ENCODE results near the gene LETMD1. TPM values are rescaled to one million over a fixed set of nuclear protein-coding genes. Genes with fewer than 3 reads are reported as not detected.
A peak's percentile ranks its signal among the peaks of the same experiment; 100 is the strongest.

LETMD1 gene
- total and polyA plus RNA-seq, 9 of the 15 experiments (the other 6 are each of a cell fraction or from before 2014, with no cell fraction given), result 58.7 to 163 (median 75.4) TPM

DNA sequence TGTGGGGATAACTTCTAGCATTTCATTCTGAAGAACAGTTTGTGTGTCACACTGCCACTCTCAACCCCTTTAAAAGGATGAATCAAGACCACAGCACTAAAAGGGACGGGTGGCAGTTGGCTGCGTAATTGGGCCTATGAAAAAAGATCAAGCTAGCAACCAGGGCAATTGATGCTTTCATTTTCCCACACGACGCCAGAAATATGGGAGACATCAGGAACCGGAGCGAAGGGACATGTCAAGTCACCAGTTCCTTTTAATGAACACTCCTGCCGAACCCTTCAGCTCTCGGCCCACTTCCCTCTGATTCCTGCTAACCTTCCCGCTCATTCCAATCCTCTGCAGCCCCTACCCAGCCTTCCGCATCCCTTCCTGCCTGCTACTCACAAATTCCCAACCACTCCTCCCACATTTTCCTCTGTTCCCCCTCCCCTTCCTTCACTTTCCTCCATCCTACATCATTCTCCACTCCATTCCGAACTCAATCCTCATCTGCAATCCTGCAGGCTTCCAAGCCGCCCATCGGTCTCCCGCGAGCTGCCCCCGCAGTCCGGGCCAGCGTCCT is 34.5 kb downstream of the LETMD1 start:
- Histone ChIP-seq H3K36me3 (ENCODE audit: control insufficient read depth, insufficient read depth, low read length) (no peaks in the 10 kb centered on the region), H3K27ac (ENCODE audit: extremely low read depth, low read depth, low read length) (peak overlapping the region; percentile 79), H3K4me2 (ENCODE audit: insufficient read depth, low read length) (peak overlapping the region; percentile 94), H4K20me1 (replicated peaks; ENCODE audit: control insufficient read depth, insufficient read depth, low read length) (no peaks in the 10 kb centered on the region), H3K27me3 (ENCODE audit: control insufficient read depth in 2 of 2, insufficient read depth in 2 of 2, low read length in 2 of 2) (no peaks in the 10 kb centered on the region; a peak in 1 of 5 replicates), H3K9me1 (ENCODE audit: control insufficient read depth, insufficient read depth, low read length) (no peaks in the 10 kb centered on the region), H3K4me1 (replicated peaks in 1 of 2; ENCODE audit: control insufficient read depth in 2 of 2, insufficient read depth in 2 of 2, low read length in 2 of 2) (peaks cover 14 to 17% of the 10 kb centered on the region in 2 experiments; a peak in 3 of 5 replicates), H3K4me3 (peak overlapping the region; percentile 99), H3K9ac (ENCODE audit: insufficient read depth in 1 of 2, low read depth in 2 of 2, low read length in 2 of 2) (peak overlapping the region; percentile 66 to 96), H3K79me2 (ENCODE audit: control insufficient read depth, insufficient read depth, low read length) (peaks cover 20% of the 10 kb centered on the region), H3K9me3 (replicated peaks; ENCODE audit: control insufficient read depth, insufficient read depth, low read depth, low read length) (no peaks in the 10 kb centered on the region), H2AFZ (ENCODE audit: low read depth, low read length) (peak overlapping the region; percentile 90)
- ATAC-seq (no peak), DNase-seq (ENCODE audit: extremely low read depth in 1 of 4, low spot score in 3 of 4) (no peak), FAIRE-seq (no peak)
- WGBS (ENCODE audit: insufficient coverage, low coverage, missing lambda C conversion rate), result 3% methylated on average over 18 of the region's 18 CpGs
- CTCF ChIA-PET (ENCODE audit: low intra/inter-chr PET ratio), result no interaction called here
- BruUV-seq (replicated peaks), result TSS peak; percentile 73
- POLR2A ChIA-PET, result interaction anchor here (0.5 to 3.1 kb wide), 27 partner anchors 9 to 377 kb away, joined by 3 to 25 read pairs (median 6); partner anchors contain the start of genes POU6F1 and SLC11A2
- intact Hi-C loops (cut with micrococcal nuclease) (loop anchor here (1.0 to 2.0 kb wide), 2 partner anchors 34 to 134 kb away; partner anchors contain the start of gene LETMD1), in situ Hi-C loops (cut with MboI) (no loop called here)
- TF ChIP-seq ZNF436 (CRISPR knock-in tag; IDR thresholded peaks at IDR 0.05) (no peak), SREBF1 (IDR thresholded peaks at IDR 0.05; ENCODE audit: borderline replicate concordance, low read depth, low read length) (no peak), DACH1 (IDR thresholded peaks at IDR 0.05; ENCODE audit: partially characterized antibody) (no peak), ATF2 (CRISPR knock-in tag; IDR thresholded peaks at IDR 0.05) (no peak), MTA2 (IDR thresholded peaks at IDR 0.05; ENCODE audit: low read depth) (no peak), JUN (IDR thresholded peaks at IDR 0.05; ENCODE audit: borderline replicate concordance, low read depth, low read length) (no peak), JUN (CRISPR knock-in tag; IDR thresholded peaks at IDR 0.05; ENCODE audit: borderline replicate concordance) (no peak), ZNF217 (CRISPR knock-in tag; IDR thresholded peaks at IDR 0.05) (no peak), HNRNPLL (IDR thresholded peaks at IDR 0.05; ENCODE audit: low read depth, low read length, poor library complexity, severe bottlenecking) (no peak), NKRF (IDR thresholded peaks at IDR 0.05; ENCODE audit: borderline replicate concordance) (no peak), LCOR (CRISPR knock-in tag; IDR thresholded peaks at IDR 0.05) (peak; percentile 16; the same call in 1 of the 2 replicates), SMAD4 (CRISPR knock-in tag; conservative IDR thresholded peaks at IDR 0.05) (no peak), ZNF551 (CRISPR knock-in tag; IDR thresholded peaks at IDR 0.05) (no peak), ZNF316 (IDR thresholded peaks at IDR 0.05) (no peak), ZNF75A (CRISPR knock-in tag; IDR thresholded peaks at IDR 0.05) (no peak), DPF2 (IDR thresholded peaks at IDR 0.05) (peak; percentile 35; the same call in 1 of the 2 replicates), NBN (IDR thresholded peaks at IDR 0.05; ENCODE audit: low read depth) (peak; percentile 61; the same call in 1 of the 2 replicates), SRSF1 (IDR thresholded peaks at IDR 0.05; ENCODE audit: low read depth, low read length) (no peak)
- TF ChIP-seq, protein P1, sequence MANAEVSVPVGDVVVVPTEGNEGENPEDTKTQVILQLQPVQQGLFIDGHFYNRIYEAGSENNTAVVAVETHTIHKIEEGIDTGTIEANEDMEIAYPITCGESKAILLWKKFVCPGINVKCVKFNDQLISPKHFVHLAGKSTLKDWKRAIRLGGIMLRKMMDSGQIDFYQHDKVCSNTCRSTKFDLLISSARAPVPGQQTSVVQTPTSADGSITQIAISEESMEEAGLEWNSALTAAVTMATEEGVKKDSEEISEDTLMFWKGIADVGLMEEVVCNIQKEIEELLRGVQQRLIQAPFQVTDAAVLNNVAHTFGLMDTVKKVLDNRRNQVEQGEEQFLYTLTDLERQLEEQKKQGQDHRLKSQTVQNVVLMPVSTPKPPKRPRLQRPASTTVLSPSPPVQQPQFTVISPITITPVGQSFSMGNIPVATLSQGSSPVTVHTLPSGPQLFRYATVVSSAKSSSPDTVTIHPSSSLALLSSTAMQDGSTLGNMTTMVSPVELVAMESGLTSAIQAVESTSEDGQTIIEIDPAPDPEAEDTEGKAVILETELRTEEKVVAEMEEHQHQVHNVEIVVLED (CRISPR knock-in tag; IDR thresholded peaks at IDR 0.05), result no peak

Data from K562 (cell line).